ENCODE results near the gene ATOH1.

ATOH1 gene

GRCh38 chr4:93814722-93815121 is 13.8 kb upstream of the ATOH1 start:
- no peak overlapping the region for H3K4me3 ChIP-seq (ENCODE audit: control insufficient read depth, low read depth, low read length)
- no peak for TF ChIP-seq CTCF (conservative IDR thresholded peaks at IDR 0.05; ENCODE audit: control insufficient read depth, insufficient read depth, low read depth, low read length)
- DNase-seq (ENCODE audit: low read depth) = no peak

GRCh38 chr4:93825551-93826216 is 2.9 kb upstream of the ATOH1 start:
- H3K4me3 ChIP-seq (ENCODE audit: control insufficient read depth, low read depth, low read length) = no peak overlapping the region
- no peak for DNase-seq (ENCODE audit: low read depth)

GRCh38 chr4:93827272-93827947 is 1.1 kb upstream of the ATOH1 start:
- DNase-seq (ENCODE audit: low read depth) = no peak
- no peak for TF ChIP-seq CTCF (conservative IDR thresholded peaks at IDR 0.05; ENCODE audit: control insufficient read depth, insufficient read depth, low read depth, low read length)
- no peak overlapping the region for H3K4me3 ChIP-seq (ENCODE audit: control insufficient read depth, low read depth, low read length)

More at GRCh38 chr4:93825551-93826216, 2.9 kb upstream of the ATOH1 start:
- TF ChIP-seq CTCF (conservative IDR thresholded peaks at IDR 0.05; ENCODE audit: control insufficient read depth, insufficient read depth, low read depth, low read length) = no peak

GRCh38 chr4:93828995-93829819 is 654 bp downstream of the ATOH1 start:
- TF ChIP-seq CTCF (conservative IDR thresholded peaks at IDR 0.05; ENCODE audit: control insufficient read depth, insufficient read depth, low read depth, low read length) = no peak
- DNase-seq (ENCODE audit: low read depth) = no peak
- H3K4me3 ChIP-seq (ENCODE audit: control insufficient read depth, low read depth, low read length) = no peak overlapping the region

- no peak overlapping the region for H3K4me3 ChIP-seq (ENCODE audit: control insufficient read depth, low read depth, low read length)
- no peak for DNase-seq (ENCODE audit: low read depth)
- no peak for TF ChIP-seq CTCF (conservative IDR thresholded peaks at IDR 0.05; ENCODE audit: control insufficient read depth, insufficient read depth, low read depth, low read length)
Measured at GRCh38 chr4:93829820-93830687, 1.5 kb downstream of the ATOH1 start.
